B cell (primary cell): ENCODE data around the gene TOP3B. TPM values are rescaled to one million over a fixed set of nuclear protein-coding genes. Genes with fewer than 3 reads are reported as not detected.

Source experiments
- ATAC-seq: fragments of 200-7000 bp; cut with Tn5 transposase; one replicate; pipeline ENCODE4 v1.10.0; 2021; ENCODE audit warnings: low read depth, mild to moderate bottlenecking, moderate number of reproducible peaks, moderate library complexity
- CTCF ChIA-PET: fragments of 350-600 bp; sonication (Branson Sonifier 250); formaldehyde crosslinking; loops from one replicate; lab custom pipeline; 2021; ENCODE audit warnings: antibody characterized with exemption, inconsistent platforms; lab: Charles Lee
- POLR2A ChIA-PET: fragments of 350-600 bp; sonication (Branson Sonifier 250); formaldehyde crosslinking; loops from one replicate; lab custom pipeline; 2021; ENCODE audit warnings: antibody characterized with exemption; lab: Charles Lee
- DNase-seq: peaks from one replicate; pipeline ENCODE4 v3.0.0; 2013
- H2AFZ ChIP-seq: 2 replicates; pipeline ENCODE4 v1.6.1; 2012; ENCODE audit warnings: mild to moderate bottlenecking, low read depth, low read length; ENCODE audit not compliant: insufficient read depth, poor library complexity, severe bottlenecking
- H3K27ac ChIP-seq, 2 donors: 1 replicate in 1 of 2; 2 replicates in 1 of 2; pipeline ENCODE4 v1.5.1; 2012 to 2013; ENCODE audit warnings: low read length in 2 of 2, mild to moderate bottlenecking in 2 of 2, moderate library complexity in 1 of 2
- H3K27me3 ChIP-seq, 4 experiments: fragments of 200-600 bp in 1 of 4; sonication (generic) in 1 of 4; replicated peaks in 1 of 4; 1 replicate in 2 of 4; 2 replicates in 2 of 4; pipeline versions ENCODE4 v1.6.1 to v1.7.0; 2013 to 2016; ENCODE audit warnings: low read length in 3 of 4, mild to moderate bottlenecking in 2 of 4, mixed read lengths in 1 of 4, moderate library complexity in 1 of 4; ENCODE audit not compliant: insufficient read depth in 4 of 4, control insufficient read depth in 3 of 4; ENCODE audit errors: control extremely low read depth in 1 of 4
- H3K36me3 ChIP-seq, 2 experiments: replicated peaks in 1 of 2; 1 replicate in 1 of 2; 2 replicates in 1 of 2; pipeline versions ENCODE4 v1.6.1 to v1.7.1; 2013; ENCODE audit warnings: low read length in 1 of 2; ENCODE audit not compliant: insufficient read depth in 2 of 2, control insufficient read depth in 1 of 2; ENCODE audit errors: control extremely low read depth in 1 of 2, extremely low read depth in 1 of 2
- H3K4me1 ChIP-seq, 2 donors: fragments of 200-600 bp in 1 of 2; sonication (generic) in 1 of 2; 1 replicate in 1 of 2; 2 replicates in 1 of 2; pipeline versions ENCODE4 v1.5.1 to v1.6.1; 2013 to 2017; ENCODE audit warnings: low read length in 2 of 2; ENCODE audit not compliant: control insufficient read depth in 2 of 2, insufficient read depth in 2 of 2
- H3K4me2 ChIP-seq: replicated peaks from 2 replicates; pipeline ENCODE3; 2012; ENCODE audit warnings: mild to moderate bottlenecking, low read depth, low read length; ENCODE audit not compliant: poor library complexity, severe bottlenecking
- H3K4me3 ChIP-seq, 5 experiments: fragments of 200-600 bp in 1 of 5; sonication (generic) in 1 of 5; 1 replicate in 3 of 5; 2 replicates in 2 of 5; pipeline versions ENCODE4 v1.5.1 to v1.7.0; 2011 to 2016; ENCODE audit warnings: low read length in 4 of 5, mild to moderate bottlenecking in 4 of 5, low read depth in 2 of 5, control low read depth in 1 of 5, moderate library complexity in 1 of 5; ENCODE audit not compliant: insufficient read depth in 1 of 5; ENCODE audit errors: control extremely low read depth in 1 of 5, extremely low read depth in 1 of 5
- H3K79me2 ChIP-seq: fragments of 200-600 bp; sonication (generic); one replicate; pipeline ENCODE4 v1.6.0; 2016; ENCODE audit warnings: low read length; ENCODE audit not compliant: control insufficient read depth, insufficient read depth
- H3K9ac ChIP-seq: fragments of 200-600 bp; sonication (generic); 2 replicates; pipeline ENCODE4 v1.6.1; 2017; ENCODE audit warnings: mild to moderate bottlenecking, low read length, moderate library complexity
- H3K9me3 ChIP-seq, 3 donors: one replicate each; pipeline versions ENCODE4 v1.6.1 to v1.7.1; 2013; ENCODE audit warnings: low read length in 2 of 3; ENCODE audit not compliant: control insufficient read depth in 2 of 3, insufficient read depth in 1 of 3; ENCODE audit errors: control extremely low read depth in 1 of 3
- H4K20me1 ChIP-seq: 2 replicates; pipeline ENCODE4 v1.6.0; 2012; ENCODE audit warnings: mild to moderate bottlenecking, low read length; ENCODE audit not compliant: insufficient read depth, control insufficient read depth, poor library complexity, severe bottlenecking
- H3K27ac Mint-ChIP-seq: one replicate; pipeline ENCODE4 v1.8.0; 2021; ENCODE audit warnings: mixed read lengths
- H3K27me3 Mint-ChIP-seq: one replicate; pipeline ENCODE4 v1.8.0; 2021; ENCODE audit warnings: mixed read lengths
- H3K4me1 Mint-ChIP-seq: one replicate; pipeline ENCODE4 v1.8.0; 2021; ENCODE audit warnings: mixed read lengths
- H3K4me3 Mint-ChIP-seq: one replicate; pipeline ENCODE4 v1.8.0; 2021; ENCODE audit warnings: mixed read lengths
- H3K9me3 Mint-ChIP-seq: one replicate; pipeline ENCODE4 v1.8.0; 2022; ENCODE audit warnings: mixed read lengths; ENCODE audit not compliant: insufficient read depth
- CTCF ChIP-seq: fragments of 200-600 bp; IDR thresholded peaks from one replicate; pipeline ENCODE4 v1.8.0; 2022; ENCODE audit warnings: antibody characterized with exemption, mild to moderate bottlenecking
- EZH2 ChIP-seq: IDR thresholded peaks from 2 replicates; pipeline ENCODE4 v1.6.1; 2012; ENCODE audit warnings: borderline replicate concordance, low read depth, mild to moderate bottlenecking, moderate library complexity, low read length; ENCODE audit not compliant: insufficient read depth, poor library complexity, severe bottlenecking
- WGBS: methylation state at CpG from one replicate; pipeline ENCODE4 v1.1.5; 2013; ENCODE audit warnings: missing lambda C conversion rate; ENCODE audit not compliant: insufficient coverage; 5-methylcytosine and 5-hydroxymethylcytosine counted together
- intact Hi-C: fragments of 100-400 bp; cut with micrococcal nuclease; formaldehyde crosslinking; loops from one replicate; pipeline ENCODE4 v1.10.0; 2022
- polyA minus RNA-seq: library from RNA; depleted of rRNA, polyadenylated mRNA; stranded (reverse); fragments of >200 nt; gene quantifications from 2 replicates; pipeline ENCODE4 v1.2.3, GENCODE V29; 2012
- polyA plus RNA-seq: library from polyadenylated mRNA; depleted of rRNA; stranded (reverse); fragments of >200 nt; gene quantifications from 2 replicates; pipeline ENCODE4 v1.2.3, GENCODE V29; 2012
- total RNA-seq, 2 donors: library from RNA; stranded (reverse); fragments of 120-200 nt in 1 of 2; gene quantifications; 1 replicate in 1 of 2; 2 replicates in 1 of 2; pipeline versions ENCODE4 v1.2.3 to v1.2.4, GENCODE V29; 2013 to 2022

Gene TOP3B
- total RNA-seq (103 and 105 TPM in 2 replicates), polyA plus RNA-seq (75.3 and 77.1 TPM in 2 replicates), polyA minus RNA-seq (61.0 and 80.3 TPM in 2 replicates)
- total RNA-seq (2013) = 38.6 TPM

GRCh38 chr22:21982338-21982965 lies at the start of gene TOP3B:
TOP3B (minus strand) TSS chr22:21982787; CDS start chr22:21975709, 7,078 bp downstream.
- Mint-ChIP-seq H3K27ac (peak within 1 kb of the TSS; percentile 94), H3K27me3 (no peaks in the 10 kb centered on the region), H3K9me3 (no peaks in the 10 kb centered on the region), H3K4me3 (peak within 1 kb of the TSS; percentile 91), H3K4me1 (peaks cover 40% of the 10 kb centered on the region)
- ChIA-PET POLR2A (interaction anchor here (0.6 to 1.6 kb wide), 8 partner anchors 10 to 704 kb away, joined by 3 to 4 read pairs (median 3); partner anchors contain the start of gene PPIL2), CTCF (interaction anchor here (0.9 to 3.4 kb wide), 8 partner anchors 10 to 220 kb away, joined by 3 to 25 read pairs (median 4); partner anchors contain the start of gene PPM1F)
- no peaks in the 10 kb centered on the region for H3K27me3 ChIP-seq
- H3K9me3 ChIP-seq = peaks cover 0 to 4% (median 0%) of the 10 kb centered on the region in 3 donors
- no peaks in the 10 kb centered on the region for H3K36me3 ChIP-seq
- intact Hi-C loops = loop anchor here (5.0 kb wide), 1 partner anchor 50 kb away; no protein-coding TSS in a partner anchor
- DNase-seq (peak; percentile 85), ATAC-seq (peak; percentile 94)
- WGBS = under 1% methylated on average over 48 of the region's 54 CpGs
- peak within 1 kb of the TSS; percentile 55 to 87 for H3K27ac ChIP-seq
- peaks cover 14 to 18% of the 10 kb centered on the region in 2 donors for H3K4me1 ChIP-seq
- peak within 1 kb of the TSS; percentile 88 for H2AFZ ChIP-seq
- peak within 1 kb of the TSS; percentile 91 for H3K9ac ChIP-seq
- peak within 1 kb of the TSS; percentile 45 to 94 (median 89) for H3K4me3 ChIP-seq
- TF ChIP-seq CTCF (no peak), EZH2 (no peak)
- peak within 1 kb of the TSS; percentile 92 for H3K4me2 ChIP-seq
- peaks cover 50% of the 10 kb centered on the region for H3K79me2 ChIP-seq
- no peaks in the 10 kb centered on the region for H4K20me1 ChIP-seq
